Smooth muscle cell (in vitro differentiated cells): Measurements from ENCODE around the gene CPD. TPM values are rescaled to one million over a fixed set of nuclear protein-coding genes. Genes with fewer than 3 reads are reported as not detected.
"Not testable (repeated sequence)": the region's sequence is repeated elsewhere in the genome, so short reads cannot be mapped to it uniquely, and the experiment has no call there.

Experiments used
- DNase-seq: peaks from one replicate; lab custom pipeline; 2025; ENCODE audit not compliant: unreplicated experiment; lab: John Stamatoyannopoulos, UW
- H2AFZ ChIP-seq: fragments of 200-600 bp; sonication (generic); 2 replicates; pipeline ENCODE4 v1.6.0; 2016; ENCODE audit warnings: antibody characterized with exemption, low read depth, mild to moderate bottlenecking
- H3F3A ChIP-seq: fragments of 200-600 bp; sonication (generic); 2 replicates; pipeline ENCODE4 v1.6.0; 2017; ENCODE audit warnings: antibody characterized with exemption, low read depth
- H3K27ac ChIP-seq: fragments of 200-600 bp; sonication (generic); 2 replicates; pipeline ENCODE4 v1.5.1; 2016; ENCODE audit warnings: low read depth, mild to moderate bottlenecking
- H3K27me3 ChIP-seq: fragments of 200-600 bp; sonication (generic); 2 replicates; pipeline ENCODE4 v1.6.1; 2016; ENCODE audit warnings: low read depth, mild to moderate bottlenecking
- H3K36me3 ChIP-seq: fragments of 200-600 bp; sonication (generic); 2 replicates; pipeline ENCODE4 v1.5.1; 2016; ENCODE audit warnings: low read depth
- H3K4me1 ChIP-seq: fragments of 200-600 bp; sonication (generic); 2 replicates; pipeline ENCODE4 v1.5.1; 2016; ENCODE audit warnings: low read depth
- H3K4me2 ChIP-seq: fragments of 200-600 bp; sonication (generic); 2 replicates; pipeline ENCODE4 v1.6.0; 2016; ENCODE audit warnings: mild to moderate bottlenecking
- H3K4me3 ChIP-seq: fragments of 200-600 bp; sonication (generic); 2 replicates; pipeline ENCODE4 v1.5.1; 2016; ENCODE audit warnings: mild to moderate bottlenecking
- H3K79me2 ChIP-seq: fragments of 200-600 bp; sonication (generic); 2 replicates; pipeline ENCODE4 v1.6.0; 2016; ENCODE audit warnings: low read depth, mild to moderate bottlenecking
- H3K9ac ChIP-seq: fragments of 200-600 bp; sonication (generic); 2 replicates; pipeline ENCODE4 v1.6.0; 2016; ENCODE audit warnings: low read depth
- H3K9me3 ChIP-seq: fragments of 200-600 bp; sonication (generic); replicated peaks from 2 replicates; pipeline ENCODE4 v1.5.1; 2016; ENCODE audit warnings: low read depth
- H4K20me1 ChIP-seq: fragments of 200-600 bp; sonication (generic); 2 replicates; pipeline ENCODE4 v1.6.0; 2016; ENCODE audit warnings: low read depth
- WGBS: methylation state at CpG from one replicate; pipeline ENCODE4 v1.1.7; 2016; ENCODE audit warnings: low lambda C conversion rate; 5-methylcytosine and 5-hydroxymethylcytosine counted together
- polyA plus RNA-seq: library from polyadenylated mRNA; unstranded; fragments of >200 nt; fragmentation: Nextera tagmentation; extraction: Ambion mirVana; gene quantifications from 2 replicates; pipeline ENCODE4 v1.2.1, GENCODE V29; 2016
- total RNA-seq: library from RNA; depleted of rRNA; stranded (reverse); fragments of >200 nt; gene quantifications from 2 replicates; pipeline ENCODE4 v1.2.3, GENCODE V29; 2014
- TF ChIP-seq, protein P1 (sequence below): fragments of 200-600 bp; sonication (generic); IDR thresholded peaks from 2 replicates; pipeline ENCODE4 v1.5.1; 2017; ENCODE audit warnings: borderline replicate concordance, mild to moderate bottlenecking, antibody characterized with exemption; ENCODE audit not compliant: insufficient read depth, poor library complexity, severe bottlenecking

The CPD gene
- total and polyA plus RNA-seq, 2 experiments from 2014 or later, result 16.8 to 68.5 TPM

DNA sequence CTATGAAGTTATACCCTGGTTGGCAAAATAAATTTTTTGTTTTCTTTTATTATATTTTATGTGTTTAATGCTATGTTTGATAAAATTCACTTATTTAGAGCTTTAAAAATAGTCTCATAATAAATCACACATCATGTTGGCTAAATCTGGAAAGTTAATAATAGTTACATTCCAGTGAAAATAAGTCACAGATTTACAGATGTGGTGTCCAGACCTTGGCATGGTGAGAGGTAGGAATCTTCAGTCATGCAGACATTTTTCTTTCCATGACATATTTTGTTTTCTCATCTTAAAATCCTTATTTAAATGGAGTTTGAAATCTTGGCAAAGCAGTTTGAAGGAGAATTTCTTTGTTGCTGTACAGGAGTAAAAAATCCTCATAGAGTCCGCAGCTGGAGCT is 50.4 kb downstream of the CPD start:
- H3K4me1 ChIP-seq, result no peaks in the 10 kb centered on the region
- H3K27me3 ChIP-seq, result no peaks in the 10 kb centered on the region
- TF ChIP-seq, protein P1, sequence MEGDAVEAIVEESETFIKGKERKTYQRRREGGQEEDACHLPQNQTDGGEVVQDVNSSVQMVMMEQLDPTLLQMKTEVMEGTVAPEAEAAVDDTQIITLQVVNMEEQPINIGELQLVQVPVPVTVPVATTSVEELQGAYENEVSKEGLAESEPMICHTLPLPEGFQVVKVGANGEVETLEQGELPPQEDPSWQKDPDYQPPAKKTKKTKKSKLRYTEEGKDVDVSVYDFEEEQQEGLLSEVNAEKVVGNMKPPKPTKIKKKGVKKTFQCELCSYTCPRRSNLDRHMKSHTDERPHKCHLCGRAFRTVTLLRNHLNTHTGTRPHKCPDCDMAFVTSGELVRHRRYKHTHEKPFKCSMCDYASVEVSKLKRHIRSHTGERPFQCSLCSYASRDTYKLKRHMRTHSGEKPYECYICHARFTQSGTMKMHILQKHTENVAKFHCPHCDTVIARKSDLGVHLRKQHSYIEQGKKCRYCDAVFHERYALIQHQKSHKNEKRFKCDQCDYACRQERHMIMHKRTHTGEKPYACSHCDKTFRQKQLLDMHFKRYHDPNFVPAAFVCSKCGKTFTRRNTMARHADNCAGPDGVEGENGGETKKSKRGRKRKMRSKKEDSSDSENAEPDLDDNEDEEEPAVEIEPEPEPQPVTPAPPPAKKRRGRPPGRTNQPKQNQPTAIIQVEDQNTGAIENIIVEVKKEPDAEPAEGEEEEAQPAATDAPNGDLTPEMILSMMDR, result no peak
- H3K9ac ChIP-seq, result no peak overlapping the region
- 100% methylated on average over 1 of the region's 1 CpG for WGBS
- DNase-seq, result no peak
- no peaks in the 10 kb centered on the region for H3F3A ChIP-seq
- no peaks in the 10 kb centered on the region for H3K36me3 ChIP-seq
- no peaks in the 10 kb centered on the region for H3K9me3 ChIP-seq
- no peak overlapping the region for H3K4me2 ChIP-seq
- no peak overlapping the region for H3K27ac ChIP-seq
- no peaks in the 10 kb centered on the region for H3K79me2 ChIP-seq
- H2AFZ ChIP-seq, result no peak overlapping the region
- H3K4me3 ChIP-seq, result no peak overlapping the region
- H4K20me1 ChIP-seq, result no peaks in the 10 kb centered on the region

DNA sequence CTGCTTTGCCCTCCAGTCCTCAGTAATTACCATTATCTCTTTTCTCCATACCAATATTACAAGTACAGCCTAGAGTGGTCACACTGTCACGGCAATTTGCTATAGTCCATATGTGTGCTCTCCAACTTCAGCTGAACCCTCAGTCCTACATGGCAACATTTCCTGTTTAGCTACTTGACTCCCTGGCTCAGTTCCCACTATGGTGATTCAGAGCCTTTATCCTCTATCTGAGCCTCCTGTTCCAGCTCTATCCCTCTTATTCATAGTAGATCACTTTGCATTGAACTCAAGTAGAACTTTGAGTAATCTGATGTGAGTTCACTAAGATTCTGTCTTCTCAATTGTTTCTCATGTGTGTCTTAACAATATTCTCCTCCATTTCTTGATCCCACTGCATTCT is 54.8 kb downstream of the CPD start:
- no peak overlapping the region for H3K27ac ChIP-seq
- H3K9ac ChIP-seq, result no peak overlapping the region
- H3K4me1 ChIP-seq, result no peaks in the 10 kb centered on the region
- DNase-seq, result no peak
- no peaks in the 10 kb centered on the region for H3K9me3 ChIP-seq
- H2AFZ ChIP-seq, result no peak overlapping the region
- H3K36me3 ChIP-seq, result peaks cover 4% of the 10 kb centered on the region
- no peaks in the 10 kb centered on the region for H4K20me1 ChIP-seq
- TF ChIP-seq, protein P1, result no peak
- WGBS, result 93% methylated on average over 1 of the region's 1 CpG
- H3F3A ChIP-seq, result no peaks in the 10 kb centered on the region
- no peak overlapping the region for H3K4me3 ChIP-seq
- no peaks in the 10 kb centered on the region for H3K79me2 ChIP-seq
- H3K27me3 ChIP-seq, result no peaks in the 10 kb centered on the region
- H3K4me2 ChIP-seq, result no peak overlapping the region

DNA sequence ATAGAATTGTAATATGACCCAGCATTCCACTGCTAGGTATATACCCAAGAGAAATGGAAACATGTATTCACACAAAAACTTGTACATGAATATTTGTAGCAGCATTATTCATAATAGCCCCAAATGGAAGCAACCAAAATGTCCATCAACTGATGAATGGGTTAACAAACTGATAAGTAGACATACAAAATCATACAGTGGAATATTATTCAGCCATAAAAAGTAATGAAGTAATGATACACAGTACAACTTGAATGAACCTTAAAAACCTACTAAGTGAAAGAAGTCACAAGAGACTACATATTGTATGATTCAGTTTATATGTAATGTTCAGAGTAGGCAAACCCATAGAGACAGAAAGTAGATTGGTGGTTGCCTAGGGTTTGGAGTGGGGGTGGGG is 58.0 kb downstream of the CPD start:
- Histone ChIP-seq H3K4me3 (no peak overlapping the region), H3K4me1 (no peaks in the 10 kb centered on the region), H3K36me3 (peaks cover 7% of the 10 kb centered on the region), H3K79me2 (no peaks in the 10 kb centered on the region), H4K20me1 (no peaks in the 10 kb centered on the region), H3F3A (no peaks in the 10 kb centered on the region), H3K9ac (no peak overlapping the region), H3K4me2 (no peak overlapping the region), H2AFZ (no peak overlapping the region), H3K27me3 (no peaks in the 10 kb centered on the region), H3K27ac (no peak overlapping the region), H3K9me3 (no peaks in the 10 kb centered on the region)
- no peak for DNase-seq
- TF ChIP-seq, protein P1, result no peak

DNA sequence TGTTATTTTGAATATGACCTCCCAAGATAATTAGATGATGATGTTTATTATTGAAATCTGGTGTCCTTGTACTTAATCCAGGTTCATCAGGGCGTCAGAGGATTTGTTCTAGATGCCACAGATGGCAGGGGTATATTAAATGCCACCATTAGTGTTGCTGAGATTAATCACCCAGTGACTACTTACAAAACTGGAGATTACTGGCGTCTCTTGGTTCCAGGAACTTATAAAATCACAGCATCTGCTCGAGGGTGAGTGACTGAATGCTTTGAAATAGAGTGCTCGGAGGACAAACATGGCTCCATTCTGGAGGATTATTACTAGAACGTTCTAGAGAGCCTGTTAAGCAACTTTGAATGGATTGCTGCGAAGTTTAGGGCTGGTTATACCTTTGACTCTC is 65.0 kb downstream of the CPD start:
- no peaks in the 10 kb centered on the region for H3K4me1 ChIP-seq
- H3K27me3 ChIP-seq, result no peaks in the 10 kb centered on the region
- WGBS, result 80% methylated on average over 6 of the region's 6 CpGs
- H3F3A ChIP-seq, result no peaks in the 10 kb centered on the region
- no peak for DNase-seq
- no peak overlapping the region for H3K4me2 ChIP-seq
- no peak overlapping the region for H3K4me3 ChIP-seq
- no peak overlapping the region for H2AFZ ChIP-seq
- no peak overlapping the region for H3K27ac ChIP-seq
- no peak overlapping the region for H3K9ac ChIP-seq
- H3K79me2 ChIP-seq, result peaks cover 4% of the 10 kb centered on the region
- TF ChIP-seq, protein P1, result no peak
- no peaks in the 10 kb centered on the region for H3K9me3 ChIP-seq
- no peaks in the 10 kb centered on the region for H4K20me1 ChIP-seq
- H3K36me3 ChIP-seq, result peaks cover 8% of the 10 kb centered on the region

DNA sequence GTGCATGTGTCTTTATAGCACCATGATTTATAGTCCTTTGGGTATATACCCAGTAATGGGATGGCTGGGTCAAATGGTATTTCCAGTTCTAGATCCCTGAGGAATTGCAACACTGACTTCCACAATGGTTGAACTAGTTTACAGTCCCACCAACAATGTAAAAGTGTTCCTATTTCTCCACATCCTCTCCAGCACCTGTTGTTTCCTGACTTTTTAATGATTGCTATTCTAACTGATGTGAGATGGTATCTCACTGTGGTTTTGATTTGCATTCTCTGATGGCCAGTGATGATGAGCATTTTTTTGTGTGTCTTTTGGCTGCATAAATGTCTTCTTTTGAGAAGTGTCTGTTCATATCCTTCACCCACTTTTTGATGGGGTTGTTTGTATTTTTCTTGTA is 67.9 kb downstream of the CPD start:
- H3K79me2 ChIP-seq, result not testable (repeated sequence)

More for the DNA sequence above, 67.9 kb downstream of the CPD start:
- not testable (repeated sequence) for H3K4me3 ChIP-seq, H2AFZ ChIP-seq, H3K36me3 ChIP-seq, H3K27ac ChIP-seq, H3K4me2 ChIP-seq, H3K27me3 ChIP-seq, H4K20me1 ChIP-seq, H3F3A ChIP-seq, H3K9me3 ChIP-seq, H3K9ac ChIP-seq, DNase-seq, H3K4me1 ChIP-seq
